ENCODE results near the gene CDK10.
"Not testable (repeated sequence)": the region's sequence is repeated elsewhere in the genome, so short reads cannot be mapped to it uniquely, and the experiment has no call there.

CDK10 gene

DNA sequence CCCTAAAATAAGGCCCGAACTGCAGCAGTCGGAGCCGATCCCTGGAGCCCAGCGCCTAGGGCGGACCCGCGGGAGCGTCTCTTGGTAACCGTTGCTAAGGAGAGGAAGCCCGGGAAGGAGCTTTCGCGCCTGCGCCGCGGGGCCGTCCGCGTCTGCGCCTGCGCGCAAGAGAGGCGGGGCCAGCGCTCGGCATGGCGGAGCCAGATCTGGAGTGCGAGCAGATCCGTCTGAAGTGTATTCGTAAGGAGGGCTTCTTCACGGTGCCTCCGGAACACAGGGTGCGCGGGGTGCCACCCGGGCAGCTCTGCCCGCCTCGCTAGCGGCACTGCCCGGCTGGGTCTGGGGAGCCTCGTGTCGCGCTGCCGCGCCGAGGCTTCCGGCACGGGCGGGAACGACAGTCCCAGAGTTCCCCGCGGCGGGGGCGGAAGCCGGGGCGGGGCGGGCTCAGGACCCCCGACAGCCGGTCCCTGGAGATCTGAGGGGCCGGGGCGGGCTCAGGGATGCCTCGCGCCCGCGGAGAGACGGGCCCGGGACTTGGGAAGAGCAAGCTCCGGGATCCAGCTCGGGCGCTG lies at the start of gene CDK10:
Gene CDK10 (plus strand): TSS at position 170 of the 572 bp plus-strand sequence. CDS start 22 bp downstream, at position 192.
- DNase-seq: peak; percentile 80 to 84

DNA sequence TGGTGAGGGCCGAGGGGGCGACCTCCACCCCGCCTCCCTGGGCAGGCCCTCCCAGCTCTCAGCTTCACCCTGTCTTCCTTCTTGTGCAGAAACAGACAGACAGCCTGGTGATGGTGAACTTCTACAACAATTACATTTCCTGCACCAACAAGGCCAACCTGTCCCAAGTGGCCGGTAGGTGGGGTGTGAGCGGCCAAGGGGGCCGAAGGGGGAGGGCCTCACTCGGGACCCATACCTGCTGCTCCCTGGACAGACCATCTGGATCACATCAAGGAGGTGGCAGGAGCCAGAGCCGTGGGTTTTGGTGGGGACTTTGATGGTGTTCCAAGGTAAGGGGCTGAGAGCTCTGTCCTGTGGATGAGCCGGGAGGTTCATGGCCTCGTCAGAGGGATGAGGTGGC lies 49.1 kb upstream of the CDK10 start:
- DNase-seq: no peak

DNA sequence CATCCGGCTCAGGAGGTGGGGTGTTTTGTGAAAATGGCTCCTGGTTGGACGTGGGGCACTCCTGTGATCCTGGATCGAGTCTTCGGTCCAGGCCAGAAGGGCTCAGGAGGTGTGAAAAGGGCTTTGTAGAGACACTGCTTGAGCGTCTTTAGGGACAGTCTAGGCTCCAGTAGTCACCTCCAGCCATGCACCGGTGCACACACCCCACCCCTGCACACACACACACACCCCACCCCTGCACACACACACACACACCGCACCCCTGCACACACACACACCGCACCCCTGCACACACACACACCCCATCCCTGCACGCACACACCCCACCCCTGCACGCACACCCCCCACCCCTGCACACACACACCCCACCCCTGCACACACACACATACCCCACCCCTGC lies 48.0 kb upstream of the CDK10 start:
- no peak for DNase-seq

GRCh38 chr16:89639385-89639784 lies 47.1 kb upstream of the CDK10 start:
- no peak for DNase-seq

GRCh38 chr16:89641458-89642119 lies 44.9 kb upstream of the CDK10 start:
- no peak for DNase-seq

- DNase-seq: no peak
Observed at GRCh38 chr16:89642574-89642973, 43.9 kb upstream of the CDK10 start.

DNA sequence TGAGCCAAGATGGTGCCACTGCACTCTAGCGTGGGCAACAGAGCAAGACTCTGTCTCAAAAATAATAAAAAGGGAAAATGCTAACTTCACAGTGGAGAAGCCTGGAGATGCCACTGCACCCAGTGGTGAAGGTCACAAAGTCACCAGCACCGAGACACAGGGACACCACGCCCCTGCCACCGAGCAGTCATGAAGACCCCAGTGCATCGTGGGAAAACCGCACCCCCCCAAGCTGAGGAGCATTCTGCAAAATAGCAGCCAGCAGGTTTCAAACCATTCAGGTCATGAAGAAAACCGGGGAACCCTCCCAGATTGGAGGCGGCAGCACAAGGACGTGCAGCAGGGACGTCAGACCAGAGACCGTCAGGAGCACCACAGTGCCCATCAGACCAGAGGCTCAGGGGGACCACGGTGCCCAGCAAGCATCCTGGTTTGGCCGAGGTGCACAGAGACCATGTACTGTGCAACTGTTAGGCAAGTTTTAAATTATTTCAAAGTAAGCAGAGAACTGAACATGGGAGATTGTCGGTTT lies 42.7 kb upstream of the CDK10 start:
- no peak for DNase-seq

GRCh38 chr16:89645122-89645521 lies 41.4 kb upstream of the CDK10 start:
- DNase-seq: no peak

DNA sequence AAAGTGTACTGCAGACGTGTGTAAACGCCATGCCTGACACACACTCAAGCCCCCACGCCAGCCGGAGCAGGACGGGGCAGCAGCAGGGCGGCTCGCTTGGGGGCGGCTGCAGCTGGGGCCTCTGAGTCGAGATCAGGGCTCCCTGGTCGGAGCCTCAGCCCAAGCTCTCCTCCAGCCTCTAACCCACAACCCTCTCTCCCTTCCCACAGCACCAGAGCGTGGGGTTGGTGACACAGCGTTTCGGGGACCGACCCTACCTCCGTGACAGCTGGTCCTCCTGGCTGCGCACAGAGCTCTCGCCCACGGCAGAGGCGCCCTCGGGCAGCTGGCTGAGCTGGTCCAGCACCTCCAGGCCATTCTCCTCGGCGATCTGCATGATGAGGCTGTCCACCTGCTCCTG lies 40.2 kb upstream of the CDK10 start:
- DNase-seq: no peak

DNA sequence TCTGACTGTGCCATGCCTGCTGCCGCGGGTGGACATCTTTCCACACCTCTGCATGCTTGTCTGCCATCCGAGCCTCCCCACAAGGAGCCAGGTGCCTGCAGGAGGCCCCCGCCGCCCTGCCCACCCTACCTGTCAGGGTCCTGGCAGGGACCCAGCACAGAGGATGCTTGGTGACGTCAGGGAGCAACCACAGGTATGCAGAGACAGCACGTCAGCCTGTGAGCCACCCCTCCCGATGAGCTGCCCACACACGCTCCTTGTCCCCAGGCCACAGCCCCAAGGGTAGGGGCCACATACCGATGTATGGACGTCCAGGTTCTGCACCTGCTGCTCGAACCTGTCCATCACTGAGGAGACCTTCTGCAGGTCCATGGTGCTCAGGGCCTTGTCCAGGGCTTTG lies 39.6 kb upstream of the CDK10 start:
- DNase-seq: no peak

GRCh38 chr16:89651584-89651983 lies 34.9 kb upstream of the CDK10 start:
- no peak for DNase-seq

- no peak for DNase-seq
Observed at GRCh38 chr16:89653656-89654295, 32.7 kb upstream of the CDK10 start.

GRCh38 chr16:89655062-89655643 lies 31.3 kb upstream of the CDK10 start:
- no peak for DNase-seq

DNA sequence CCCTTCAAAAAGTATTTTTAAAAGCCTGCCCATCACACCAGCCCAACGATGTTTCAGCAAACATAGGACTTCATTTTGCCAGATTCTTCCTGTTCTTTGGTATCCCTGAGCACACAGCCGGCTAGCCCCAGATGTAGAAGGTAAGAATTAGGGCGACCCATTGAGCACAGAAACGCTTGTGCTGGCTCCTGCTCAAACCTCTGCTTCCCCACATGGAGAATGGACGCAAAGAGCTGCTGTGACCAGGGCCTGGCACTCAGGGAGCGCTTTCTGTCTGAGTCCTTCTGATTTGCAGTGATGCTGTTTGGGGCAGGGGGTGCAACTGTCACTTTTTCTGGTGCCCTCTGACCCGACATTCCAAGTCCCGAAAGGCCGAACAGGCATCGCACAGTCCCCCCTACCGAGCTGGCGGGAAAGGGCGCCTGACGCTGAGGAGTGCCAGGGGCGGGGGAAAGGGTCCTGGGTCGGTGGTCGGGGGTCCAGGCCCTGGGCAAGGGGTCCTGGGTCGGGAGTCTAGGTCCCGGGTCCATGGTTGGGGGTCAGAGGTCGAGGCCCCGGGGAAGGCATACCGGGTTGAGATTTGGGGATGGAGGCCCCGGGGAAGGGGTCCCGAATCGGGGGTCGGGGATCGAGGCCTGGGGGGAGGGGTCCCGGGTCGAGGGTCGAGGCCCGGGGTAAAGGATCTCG lies 29.9 kb upstream of the CDK10 start:
- no peak for DNase-seq

DNA sequence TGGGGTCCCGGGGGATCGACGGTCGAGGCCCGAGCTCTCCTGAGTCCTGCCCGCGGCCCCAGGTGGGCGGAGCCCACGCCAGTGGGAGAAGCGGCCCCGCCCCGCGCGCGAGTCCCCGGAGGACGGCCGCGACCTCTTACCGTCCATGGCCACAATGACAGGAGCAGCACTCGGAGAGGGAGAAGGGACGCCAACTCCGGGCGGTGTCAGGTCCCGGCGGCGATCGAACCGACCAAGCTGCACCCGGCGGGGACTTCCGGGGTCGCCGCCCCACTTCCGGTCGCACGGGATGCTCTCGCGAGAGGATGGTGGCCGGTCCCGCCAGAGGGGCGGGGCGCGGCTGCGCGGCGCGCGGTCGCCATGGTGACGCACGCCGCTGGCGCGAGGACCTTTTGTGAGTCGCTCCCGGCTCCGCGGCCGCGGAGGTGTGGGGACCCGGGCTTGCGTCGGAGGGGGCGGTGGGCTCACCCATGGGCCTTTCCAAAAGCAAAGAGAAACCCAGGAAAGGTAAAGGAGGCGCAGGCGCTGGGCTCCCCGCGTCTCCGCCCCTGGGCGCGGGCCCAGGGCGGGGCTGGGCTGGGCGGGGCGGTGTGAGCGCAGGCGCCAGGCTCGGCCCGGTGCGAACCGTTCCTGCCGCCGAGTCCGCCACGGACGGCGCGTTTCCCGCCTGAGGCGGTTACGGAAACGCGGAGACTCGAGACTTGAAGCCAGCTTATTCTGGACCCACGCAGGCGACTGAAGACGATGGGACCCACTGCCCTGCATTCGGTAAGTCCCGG lies 28.9 kb upstream of the CDK10 start, which contains the start of the genes CHMP1A and SPATA33:
Gene CHMP1A (minus strand): TSS at position 267 of the 779 bp plus-strand sequence. CDS start 120 bp downstream, at position 147.
Gene SPATA33 (plus strand): TSS at position 395 of the 779 bp plus-strand sequence. CDS start 76 bp downstream, at position 471.
- DNase-seq: peak; percentile 86 to 87

- DNase-seq: peak in 1 of 2 experiments; percentile 41
Observed at GRCh38 chr16:89658221-89658879, 28.1 kb upstream of the CDK10 start.

DNA sequence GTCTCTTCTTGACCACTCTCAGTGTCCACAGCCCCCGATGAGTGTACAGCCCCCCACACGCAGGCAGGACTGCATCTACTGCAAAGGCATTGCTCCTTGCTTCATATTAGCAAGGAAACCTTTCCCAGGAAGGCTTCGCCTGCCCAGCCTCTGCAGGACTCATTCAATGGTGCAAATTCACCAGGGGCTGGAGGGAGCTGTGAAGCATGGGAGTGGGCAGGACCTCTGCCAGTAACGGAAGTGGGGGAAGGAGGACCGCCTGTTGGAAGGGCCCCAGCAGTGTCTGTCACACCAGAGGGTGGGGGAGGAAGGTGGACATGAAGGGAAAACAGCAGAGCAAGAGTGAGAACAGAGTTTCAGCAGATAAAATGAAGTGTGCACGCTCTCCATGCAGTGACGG lies 26.3 kb upstream of the CDK10 start:
- DNase-seq: no peak

DNA sequence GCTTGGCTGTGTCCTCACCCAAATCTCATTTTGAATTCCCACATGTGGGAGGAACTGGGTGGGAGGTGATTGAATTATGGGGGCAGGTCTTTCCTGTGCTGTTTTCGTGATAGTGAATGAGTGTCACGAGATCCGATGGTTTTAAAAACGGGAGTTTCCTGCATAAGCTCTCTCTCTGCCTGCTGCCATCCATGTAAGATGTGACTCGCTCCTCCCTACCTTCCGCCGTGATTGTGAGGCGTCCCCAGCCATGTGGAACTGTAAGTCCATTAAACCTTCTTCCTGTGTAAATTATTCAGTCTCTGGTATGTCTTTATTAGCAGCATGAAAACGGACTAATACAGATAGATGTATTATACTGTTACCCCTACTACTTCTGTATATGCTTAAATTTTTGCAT lies 25.3 kb upstream of the CDK10 start:
- no peak for DNase-seq

DNA sequence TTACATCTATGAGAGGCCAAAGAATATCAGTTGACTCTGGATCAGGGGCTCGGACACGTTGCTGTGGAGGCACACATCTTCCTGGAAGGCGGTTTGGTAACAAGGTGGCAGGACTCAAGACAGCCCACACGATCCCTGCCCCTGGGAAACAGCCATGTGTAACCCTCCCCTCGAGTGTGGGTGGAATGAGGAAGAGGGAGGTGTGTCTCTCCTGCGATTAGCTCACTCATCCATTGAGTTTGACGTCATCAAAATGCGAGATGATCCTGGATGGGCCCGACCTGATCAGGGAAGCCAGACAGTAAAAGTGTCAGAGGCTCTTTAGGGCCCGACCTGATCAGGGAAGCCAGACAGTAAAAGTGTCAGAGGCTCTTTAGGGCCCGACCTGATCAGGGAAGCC lies 22.3 kb upstream of the CDK10 start:
- DNase-seq: not testable (repeated sequence)

GRCh38 chr16:89667000-89667399 lies 19.5 kb upstream of the CDK10 start:
- peak in 1 of 2 experiments; percentile 56 for DNase-seq

GRCh38 chr16:89667633-89668032 lies 18.9 kb upstream of the CDK10 start:
- no peak for DNase-seq

DNA sequence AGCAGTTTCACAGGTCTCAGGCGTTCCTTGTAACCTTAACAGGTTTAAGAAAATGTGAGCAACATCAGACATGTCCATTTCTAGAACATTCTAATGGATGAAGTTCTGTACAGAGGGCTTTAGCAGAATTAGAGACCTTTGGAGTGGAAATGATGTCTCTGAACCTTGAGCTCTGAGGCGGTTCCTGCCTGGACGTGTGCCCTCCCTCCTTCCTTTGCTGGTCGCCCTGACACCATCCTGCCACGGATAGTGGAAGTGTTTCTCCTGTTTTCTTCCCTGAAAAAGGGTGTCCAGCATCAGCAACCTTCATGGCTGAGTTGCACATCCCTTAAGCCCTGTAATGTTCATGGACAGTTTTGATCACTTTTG lies 17.7 kb upstream of the CDK10 start:
- DNase-seq: no peak
